Measurements from ENCODE around the gene XPO6.

XPO6 gene

DNA sequence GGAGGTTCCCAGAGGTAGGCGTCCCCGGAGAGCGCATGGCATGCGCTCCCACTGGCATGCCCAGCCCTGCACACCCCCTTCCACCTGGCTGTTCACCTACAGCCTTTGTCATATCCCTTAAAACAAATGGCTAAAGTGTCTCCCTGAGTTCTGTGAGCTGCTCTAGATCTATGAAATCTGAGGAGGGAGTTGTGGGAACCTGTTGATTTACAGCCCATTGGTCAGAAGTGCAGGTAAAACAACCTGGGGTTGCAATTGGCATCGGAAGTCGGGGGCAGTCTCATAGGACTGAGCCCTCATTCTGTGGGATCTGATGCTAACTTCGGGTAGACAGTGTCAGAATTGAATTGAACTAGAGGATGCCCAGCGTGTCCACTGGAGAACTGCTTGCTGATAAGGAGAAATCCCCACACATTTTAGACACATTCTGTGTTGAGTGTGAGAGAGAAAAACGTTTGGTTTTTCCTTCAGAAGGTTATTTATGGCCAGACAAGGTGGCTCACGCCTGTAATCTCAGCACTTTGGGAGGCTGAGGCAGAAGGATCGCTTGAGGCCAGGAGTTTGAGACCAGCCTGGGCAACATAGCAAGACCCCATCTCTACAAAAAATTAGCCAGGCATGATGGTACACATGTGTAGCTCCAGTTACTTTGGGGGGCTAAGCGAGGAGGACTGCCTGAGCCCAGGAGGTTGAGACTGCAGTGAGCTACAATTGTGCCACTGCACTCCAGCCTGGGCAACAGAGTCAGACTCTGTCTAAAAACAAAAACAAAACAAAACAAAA lies 126.2 kb downstream of the XPO6 start:
- TF ChIP-seq, protein P1, sequence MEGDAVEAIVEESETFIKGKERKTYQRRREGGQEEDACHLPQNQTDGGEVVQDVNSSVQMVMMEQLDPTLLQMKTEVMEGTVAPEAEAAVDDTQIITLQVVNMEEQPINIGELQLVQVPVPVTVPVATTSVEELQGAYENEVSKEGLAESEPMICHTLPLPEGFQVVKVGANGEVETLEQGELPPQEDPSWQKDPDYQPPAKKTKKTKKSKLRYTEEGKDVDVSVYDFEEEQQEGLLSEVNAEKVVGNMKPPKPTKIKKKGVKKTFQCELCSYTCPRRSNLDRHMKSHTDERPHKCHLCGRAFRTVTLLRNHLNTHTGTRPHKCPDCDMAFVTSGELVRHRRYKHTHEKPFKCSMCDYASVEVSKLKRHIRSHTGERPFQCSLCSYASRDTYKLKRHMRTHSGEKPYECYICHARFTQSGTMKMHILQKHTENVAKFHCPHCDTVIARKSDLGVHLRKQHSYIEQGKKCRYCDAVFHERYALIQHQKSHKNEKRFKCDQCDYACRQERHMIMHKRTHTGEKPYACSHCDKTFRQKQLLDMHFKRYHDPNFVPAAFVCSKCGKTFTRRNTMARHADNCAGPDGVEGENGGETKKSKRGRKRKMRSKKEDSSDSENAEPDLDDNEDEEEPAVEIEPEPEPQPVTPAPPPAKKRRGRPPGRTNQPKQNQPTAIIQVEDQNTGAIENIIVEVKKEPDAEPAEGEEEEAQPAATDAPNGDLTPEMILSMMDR (IDR thresholded peaks at IDR 0.05; ENCODE audit: borderline replicate concordance, insufficient read depth, low read depth, low read length) = no peak
- no peak overlapping the region for H3K4me3 ChIP-seq (ENCODE audit: low read depth, low read length)

DNA sequence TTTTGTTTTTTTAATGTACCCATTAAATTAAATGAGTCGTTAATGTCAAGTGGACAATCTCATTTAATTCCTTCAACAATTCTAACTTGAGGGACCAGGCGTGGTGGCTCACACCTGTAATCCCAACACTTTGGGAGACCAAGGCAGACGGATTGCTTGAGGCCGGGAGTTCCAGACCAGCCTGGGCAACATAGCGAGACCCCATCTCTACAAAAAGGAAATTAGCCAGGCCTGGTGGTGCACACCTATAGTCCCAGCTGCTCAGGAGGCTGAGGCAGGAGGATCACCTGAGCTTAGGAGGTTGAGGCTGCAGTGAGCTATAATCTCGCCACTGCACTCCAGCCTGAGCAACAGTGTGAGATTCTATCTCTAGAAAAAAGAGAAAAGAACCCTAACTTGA lies 127.6 kb downstream of the XPO6 start:
- H3K4me3 ChIP-seq (ENCODE audit: low read depth, low read length) = no peak overlapping the region
- TF ChIP-seq, protein P1 (IDR thresholded peaks at IDR 0.05; ENCODE audit: borderline replicate concordance, insufficient read depth, low read depth, low read length) = no peak

DNA sequence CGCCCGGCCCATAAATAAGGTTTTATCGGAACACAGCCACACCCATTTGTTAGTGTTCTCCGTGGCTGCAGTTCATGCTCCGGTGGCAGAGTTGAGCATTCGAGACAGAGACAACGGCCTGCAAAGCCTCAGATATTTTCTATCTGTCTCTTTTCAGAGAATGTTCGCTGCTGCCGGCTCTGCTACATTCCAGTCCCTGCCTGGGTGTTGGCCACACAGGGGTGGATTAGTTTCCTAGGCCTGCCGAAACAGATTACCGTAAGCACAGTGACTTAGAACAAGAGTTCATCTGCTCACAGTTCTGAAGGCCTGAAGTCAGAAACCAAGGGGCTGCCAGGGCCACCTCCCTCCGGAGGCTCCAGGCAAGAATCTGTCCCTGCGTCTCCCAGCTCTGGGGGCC lies 129.1 kb downstream of the XPO6 start:
- TF ChIP-seq, protein P1 (IDR thresholded peaks at IDR 0.05; ENCODE audit: borderline replicate concordance, insufficient read depth, low read depth, low read length) = no peak
- H3K4me3 ChIP-seq (ENCODE audit: low read depth, low read length) = no peak overlapping the region

DNA sequence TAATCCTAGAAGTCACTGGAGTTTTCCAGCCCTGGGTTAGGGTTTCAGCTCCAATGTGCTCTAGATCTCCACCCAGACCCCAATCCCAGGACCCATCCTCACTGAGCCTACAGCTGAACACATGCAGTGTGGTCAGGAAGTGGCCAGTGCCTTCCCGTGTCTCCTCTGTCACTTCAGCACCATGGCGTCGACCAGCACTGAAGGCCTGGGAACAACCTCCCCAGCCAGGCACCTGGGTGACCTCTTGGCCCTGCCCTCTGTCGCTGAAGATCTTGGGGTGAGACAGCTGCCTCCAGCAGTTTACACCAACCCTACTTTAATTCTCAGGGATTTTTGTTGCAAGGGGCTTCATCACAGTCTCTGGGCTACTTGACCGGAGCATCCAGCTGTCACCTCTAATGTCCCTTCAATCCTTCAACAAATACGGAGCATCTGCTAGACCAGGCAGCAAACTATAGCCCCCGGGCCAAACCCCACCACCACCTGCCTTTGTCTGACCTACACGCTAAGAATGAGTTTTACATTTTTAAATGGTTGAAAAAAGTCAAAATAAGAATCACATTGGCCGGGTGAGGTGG lies 130.3 kb downstream of the XPO6 start:
- H3K4me3 ChIP-seq (ENCODE audit: low read depth, low read length) = no peak overlapping the region
- TF ChIP-seq, protein P1 (IDR thresholded peaks at IDR 0.05; ENCODE audit: borderline replicate concordance, insufficient read depth, low read depth, low read length) = no peak

- TF ChIP-seq, protein P1 (IDR thresholded peaks at IDR 0.05; ENCODE audit: borderline replicate concordance, insufficient read depth, low read depth, low read length) = no peak
- H3K4me3 ChIP-seq (ENCODE audit: low read depth, low read length) = no peak overlapping the region
These were observed 133.5 kb downstream of the XPO6 start for GRCh38 chr16:28078261-28078660.

DNA sequence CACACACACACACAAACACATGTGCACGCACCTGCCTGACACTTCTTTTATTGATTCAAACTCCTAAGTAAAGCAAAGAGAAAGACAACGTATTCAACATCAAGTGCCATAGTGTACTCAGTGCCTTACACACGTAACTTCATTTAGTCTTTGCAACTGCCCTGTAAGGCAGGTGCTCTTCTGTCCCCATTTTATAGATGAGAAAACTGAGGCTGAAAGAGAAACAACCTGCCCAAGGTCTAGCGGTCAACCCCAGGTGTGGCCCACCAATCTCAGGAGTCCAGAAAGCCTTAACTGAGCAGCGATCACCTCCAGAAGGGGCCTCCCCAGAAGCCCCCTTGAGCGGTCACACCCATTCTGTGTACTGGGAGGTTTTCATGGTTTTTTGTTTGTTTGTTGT lies 137.9 kb downstream of the XPO6 start:
- TF ChIP-seq, protein P1 (IDR thresholded peaks at IDR 0.05; ENCODE audit: borderline replicate concordance, insufficient read depth, low read depth, low read length) = no peak

DNA sequence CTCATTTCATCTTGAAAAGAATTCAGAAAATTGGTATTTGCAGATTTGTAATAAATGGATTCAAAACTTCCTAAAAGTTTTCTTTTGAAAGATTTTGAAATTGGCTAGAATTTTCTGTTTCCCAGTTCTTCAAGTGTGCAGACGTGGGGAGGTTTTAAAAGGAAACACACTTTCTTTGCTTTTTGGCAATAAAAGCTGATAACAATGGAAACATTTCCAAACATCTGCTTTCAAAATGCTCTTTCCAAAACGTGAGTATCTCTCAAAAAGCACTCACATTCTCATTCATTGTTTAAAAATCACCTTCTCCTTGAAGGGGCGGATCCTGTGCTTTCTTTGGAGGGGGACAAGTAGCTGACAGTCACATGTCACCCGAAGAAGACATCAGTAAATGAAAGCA lies 139.7 kb downstream of the XPO6 start:
- TF ChIP-seq, protein P1 (IDR thresholded peaks at IDR 0.05; ENCODE audit: borderline replicate concordance, insufficient read depth, low read depth, low read length) = no peak
- H3K4me3 ChIP-seq (ENCODE audit: low read depth, low read length) = no peak overlapping the region

More for the DNA sequence above, 137.9 kb downstream of the XPO6 start:
- no peak overlapping the region for H3K4me3 ChIP-seq (ENCODE audit: low read depth, low read length)

Measured in GM12875 (cell line).